Loucy (cell line): Measurements from ENCODE around the gene CCDC40.

Experiments used
- CTCF ChIP-seq: fragments of 200-600 bp; sonication (generic); conservative IDR thresholded peaks from 2 replicates; pipeline ENCODE4 v1.5.1; 2014; ENCODE audit warnings: mild to moderate bottlenecking, antibody characterized with exemption, low read length
- EZH2phosphoT487 ChIP-seq: fragments of 200-600 bp; IDR thresholded peaks from 2 replicates; pipeline ENCODE4 v1.6.1; 2018; ENCODE audit warnings: antibody characterized with exemption, mild to moderate bottlenecking, moderate library complexity, borderline replicate concordance

GRCh38 chr17:80113033-80113484 is 76.6 kb downstream of the CCDC40 start:
- TF ChIP-seq CTCF (no peak), EZH2phosphoT487 (no peak)
